HepG2 (cell line): ENCODE results near the gene MTF2. TPM values are rescaled to one million over a fixed set of nuclear protein-coding genes. Genes with fewer than 3 reads are reported as not detected.

Source experiments
- BRD4 ChIP-seq: sonication (generic); formaldehyde crosslinking; IDR thresholded peaks from 2 replicates; pipeline ENCODE4 v1.4.0; 2020; ENCODE audit warnings: missing genetic modification reagents
- CAMTA2 ChIP-seq: sonication (generic); formaldehyde crosslinking; IDR thresholded peaks from 2 replicates; pipeline ENCODE4 v1.4.0; 2020; ENCODE audit warnings: mild to moderate bottlenecking, missing genetic modification reagents, borderline replicate concordance
- CBX5 ChIP-seq: sonication (generic); formaldehyde crosslinking; IDR thresholded peaks from 2 replicates; pipeline ENCODE4 v1.4.0; 2020; ENCODE audit warnings: missing genetic modification reagents, borderline replicate concordance
- FOXK2 ChIP-seq: fragments of 450-650 bp; IDR thresholded peaks from 2 replicates; pipeline ENCODE4 v1.6.1; 2016
- HDAC6 ChIP-seq: fragments of 200-600 bp; sonication (generic); IDR thresholded peaks from 2 replicates; pipeline ENCODE4 v1.7.0; 2017; ENCODE audit warnings: mild to moderate bottlenecking, antibody characterized with exemption, low read length, low read depth
- REXO4 ChIP-seq: sonication (generic); formaldehyde crosslinking; IDR thresholded peaks from 2 replicates; pipeline ENCODE4 v1.8.0; 2022; ENCODE audit warnings: missing genetic modification reagents, mild to moderate bottlenecking, borderline replicate concordance
- SAFB2 ChIP-seq: sonication (generic); formaldehyde crosslinking; IDR thresholded peaks from 2 replicates; pipeline ENCODE4 v1.5.1; 2020; ENCODE audit warnings: missing genetic modification reagents, low read depth, mild to moderate bottlenecking, borderline replicate concordance
- SMC3 ChIP-seq: IDR thresholded peaks from 2 replicates; pipeline ENCODE4 v1.6.1; 2011; ENCODE audit warnings: low read length, improper control_type of control experiment
- SP1 ChIP-seq, 2 experiments: fragments of 450-650 bp in 1 of 2; sonication (generic) in 1 of 2; formaldehyde crosslinking in 1 of 2; IDR thresholded peaks; 2 replicates each; pipeline versions ENCODE4 v1.4.0 to v1.6.1; 2016 to 2020; ENCODE audit warnings: missing genetic modification reagents in 1 of 2
- TSC22D2 ChIP-seq: sonication (generic); formaldehyde crosslinking; IDR thresholded peaks from 2 replicates; pipeline ENCODE4 v1.5.1; 2020; ENCODE audit warnings: missing genetic modification reagents, mild to moderate bottlenecking, borderline replicate concordance
- ZNF556 ChIP-seq: sonication (generic); formaldehyde crosslinking; IDR thresholded peaks from 2 replicates; pipeline ENCODE4 v1.4.0; 2020; ENCODE audit warnings: mild to moderate bottlenecking, missing genetic modification reagents, borderline replicate concordance
- ZNF589 ChIP-seq: sonication (generic); formaldehyde crosslinking; conservative IDR thresholded peaks from 2 replicates; pipeline ENCODE4 v1.8.0; 2022; ENCODE audit warnings: mild to moderate bottlenecking, moderate library complexity, missing genetic modification reagents
- polyA plus RNA-seq, 8 experiments: library from polyadenylated mRNA; depleted of rRNA in 3 of 8; stranded (reverse) in 7 of 8; unstranded in 1 of 8; fragments of >200 nt; fragmentation: Illumina TruSeq in 4 of 8; extraction: Trizol in 4 of 8; gene quantifications; 2 replicates each; pipeline versions ENCODE4 v1.2.1 to v1.2.3, GENCODE V29; 2011 to 2016; ENCODE audit warnings: low read depth in 4 of 8, missing spikeins in 1 of 8, mixed read lengths in 1 of 8; ENCODE audit not compliant: insufficient read depth in 1 of 8
- total RNA-seq, 5 experiments: library from RNA; depleted of rRNA; stranded (reverse); fragments of >200 nt; fragmentation: Illumina TruSeq; extraction: Trizol; gene quantifications; 2 replicates each; pipeline ENCODE4 v1.2.3, GENCODE V29; 2016; ENCODE audit warnings: low read depth in 1 of 5
- TF ChIP-seq, protein P1 (sequence below): sonication (generic); formaldehyde crosslinking; IDR thresholded peaks from 2 replicates; pipeline ENCODE4 v1.9.0; 2021; ENCODE audit warnings: missing genetic modification reagents, borderline replicate concordance
- TF ChIP-seq, protein P2 (sequence below): sonication (generic); formaldehyde crosslinking; IDR thresholded peaks from 2 replicates; pipeline ENCODE4 v1.5.0; 2020; ENCODE audit warnings: mild to moderate bottlenecking, missing genetic modification reagents
- TF ChIP-seq, protein P3 (sequence below): IDR thresholded peaks from 2 replicates; pipeline ENCODE4 v1.6.1; 2012; ENCODE audit warnings: inconsistent platforms
- TF ChIP-seq, protein P4 (sequence below): IDR thresholded peaks from 2 replicates; pipeline ENCODE4 v1.6.1; 2016; ENCODE audit warnings: low read depth, missing genetic modification reagents, missing compliant biosample characterization
- TF ChIP-seq, protein P5 (sequence below): sonication (generic); formaldehyde crosslinking; IDR thresholded peaks from 2 replicates; pipeline ENCODE4 v1.5.1; 2020; ENCODE audit warnings: mild to moderate bottlenecking, missing genetic modification reagents, moderate library complexity

Gene MTF2
- total and polyA plus RNA-seq, 2 of the 13 experiments (the other 11 are each of a cell fraction or from before 2014, with no cell fraction given) = 48.7 to 53.9 TPM

DNA sequence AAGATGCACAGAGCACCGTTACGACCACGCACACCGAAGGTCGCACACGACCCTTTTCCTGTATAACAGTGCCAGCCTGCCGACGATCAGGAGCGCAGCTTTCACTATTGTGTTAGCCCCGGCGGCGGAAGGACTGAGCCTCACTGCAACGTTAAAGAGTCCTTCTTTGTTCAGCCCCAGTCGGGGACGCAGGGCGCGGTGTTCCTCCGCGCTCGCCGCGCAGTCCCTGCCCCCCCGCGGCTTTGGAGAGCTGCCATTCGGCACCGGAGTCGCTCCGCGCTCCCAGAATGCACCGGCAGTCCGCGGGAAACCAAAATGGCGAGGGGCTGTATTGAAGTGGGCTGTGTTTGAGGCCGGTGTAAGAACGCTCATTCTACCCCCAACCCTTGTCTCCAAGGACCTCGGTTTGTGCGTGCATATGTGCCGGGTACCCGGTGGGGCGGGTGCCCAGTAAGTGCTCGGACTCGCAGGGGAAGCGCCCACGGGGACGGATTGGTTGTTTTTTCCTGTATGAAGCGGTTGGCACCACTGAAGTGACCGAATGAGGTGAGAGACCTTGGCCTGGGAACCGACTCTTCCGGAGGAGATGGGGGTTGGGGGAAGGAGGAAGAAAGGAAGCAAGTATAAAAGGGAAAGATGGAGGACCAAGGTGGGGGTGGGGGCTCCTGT is at the start of gene MTF2 (continued):
- TF ChIP-seq CBX5 (peak; percentile 98; the same call in 1 of the 2 replicates), SP1 (IDR thresholded peaks at IDR 0.05) (no peak), SP1 (CRISPR knock-in tag; IDR thresholded peaks at IDR 0.05) (peak; percentile 90), BRD4 (peak; percentile 100), CAMTA2 (0 out of 2 replicates have a peak, but pooled peaks have one; percentile 80), REXO4 (CRISPR knock-in tag) (peak; percentile 92), HDAC6 (no peak), FOXK2 (no peak), SMC3 (no peak), TSC22D2 (CRISPR knock-in tag) (peak; percentile 98; the same call in 1 of the 2 replicates), ZNF589 (peak; percentile 97), SAFB2 (CRISPR knock-in tag) (peak; percentile 86; the same call in 1 of the 2 replicates), ZNF556 (CRISPR knock-in tag) (peak; percentile 99)
- TF ChIP-seq, protein P1, sequence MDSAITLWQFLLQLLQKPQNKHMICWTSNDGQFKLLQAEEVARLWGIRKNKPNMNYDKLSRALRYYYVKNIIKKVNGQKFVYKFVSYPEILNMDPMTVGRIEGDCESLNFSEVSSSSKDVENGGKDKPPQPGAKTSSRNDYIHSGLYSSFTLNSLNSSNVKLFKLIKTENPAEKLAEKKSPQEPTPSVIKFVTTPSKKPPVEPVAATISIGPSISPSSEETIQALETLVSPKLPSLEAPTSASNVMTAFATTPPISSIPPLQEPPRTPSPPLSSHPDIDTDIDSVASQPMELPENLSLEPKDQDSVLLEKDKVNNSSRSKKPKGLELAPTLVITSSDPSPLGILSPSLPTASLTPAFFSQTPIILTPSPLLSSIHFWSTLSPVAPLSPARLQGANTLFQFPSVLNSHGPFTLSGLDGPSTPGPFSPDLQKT (CRISPR knock-in tag) = peak; percentile 86; the same call in 1 of the 2 replicates
- TF ChIP-seq, protein P2, sequence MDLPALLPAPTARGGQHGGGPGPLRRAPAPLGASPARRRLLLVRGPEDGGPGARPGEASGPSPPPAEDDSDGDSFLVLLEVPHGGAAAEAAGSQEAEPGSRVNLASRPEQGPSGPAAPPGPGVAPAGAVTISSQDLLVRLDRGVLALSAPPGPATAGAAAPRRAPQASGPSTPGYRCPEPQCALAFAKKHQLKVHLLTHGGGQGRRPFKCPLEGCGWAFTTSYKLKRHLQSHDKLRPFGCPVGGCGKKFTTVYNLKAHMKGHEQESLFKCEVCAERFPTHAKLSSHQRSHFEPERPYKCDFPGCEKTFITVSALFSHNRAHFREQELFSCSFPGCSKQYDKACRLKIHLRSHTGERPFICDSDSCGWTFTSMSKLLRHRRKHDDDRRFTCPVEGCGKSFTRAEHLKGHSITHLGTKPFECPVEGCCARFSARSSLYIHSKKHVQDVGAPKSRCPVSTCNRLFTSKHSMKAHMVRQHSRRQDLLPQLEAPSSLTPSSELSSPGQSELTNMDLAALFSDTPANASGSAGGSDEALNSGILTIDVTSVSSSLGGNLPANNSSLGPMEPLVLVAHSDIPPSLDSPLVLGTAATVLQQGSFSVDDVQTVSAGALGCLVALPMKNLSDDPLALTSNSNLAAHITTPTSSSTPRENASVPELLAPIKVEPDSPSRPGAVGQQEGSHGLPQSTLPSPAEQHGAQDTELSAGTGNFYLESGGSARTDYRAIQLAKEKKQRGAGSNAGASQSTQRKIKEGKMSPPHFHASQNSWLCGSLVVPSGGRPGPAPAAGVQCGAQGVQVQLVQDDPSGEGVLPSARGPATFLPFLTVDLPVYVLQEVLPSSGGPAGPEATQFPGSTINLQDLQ (CRISPR knock-in tag) = peak; percentile 96
- TF ChIP-seq, protein P3, sequence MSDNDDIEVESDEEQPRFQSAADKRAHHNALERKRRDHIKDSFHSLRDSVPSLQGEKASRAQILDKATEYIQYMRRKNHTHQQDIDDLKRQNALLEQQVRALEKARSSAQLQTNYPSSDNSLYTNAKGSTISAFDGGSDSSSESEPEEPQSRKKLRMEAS = peak; percentile 94
- TF ChIP-seq, protein P4, sequence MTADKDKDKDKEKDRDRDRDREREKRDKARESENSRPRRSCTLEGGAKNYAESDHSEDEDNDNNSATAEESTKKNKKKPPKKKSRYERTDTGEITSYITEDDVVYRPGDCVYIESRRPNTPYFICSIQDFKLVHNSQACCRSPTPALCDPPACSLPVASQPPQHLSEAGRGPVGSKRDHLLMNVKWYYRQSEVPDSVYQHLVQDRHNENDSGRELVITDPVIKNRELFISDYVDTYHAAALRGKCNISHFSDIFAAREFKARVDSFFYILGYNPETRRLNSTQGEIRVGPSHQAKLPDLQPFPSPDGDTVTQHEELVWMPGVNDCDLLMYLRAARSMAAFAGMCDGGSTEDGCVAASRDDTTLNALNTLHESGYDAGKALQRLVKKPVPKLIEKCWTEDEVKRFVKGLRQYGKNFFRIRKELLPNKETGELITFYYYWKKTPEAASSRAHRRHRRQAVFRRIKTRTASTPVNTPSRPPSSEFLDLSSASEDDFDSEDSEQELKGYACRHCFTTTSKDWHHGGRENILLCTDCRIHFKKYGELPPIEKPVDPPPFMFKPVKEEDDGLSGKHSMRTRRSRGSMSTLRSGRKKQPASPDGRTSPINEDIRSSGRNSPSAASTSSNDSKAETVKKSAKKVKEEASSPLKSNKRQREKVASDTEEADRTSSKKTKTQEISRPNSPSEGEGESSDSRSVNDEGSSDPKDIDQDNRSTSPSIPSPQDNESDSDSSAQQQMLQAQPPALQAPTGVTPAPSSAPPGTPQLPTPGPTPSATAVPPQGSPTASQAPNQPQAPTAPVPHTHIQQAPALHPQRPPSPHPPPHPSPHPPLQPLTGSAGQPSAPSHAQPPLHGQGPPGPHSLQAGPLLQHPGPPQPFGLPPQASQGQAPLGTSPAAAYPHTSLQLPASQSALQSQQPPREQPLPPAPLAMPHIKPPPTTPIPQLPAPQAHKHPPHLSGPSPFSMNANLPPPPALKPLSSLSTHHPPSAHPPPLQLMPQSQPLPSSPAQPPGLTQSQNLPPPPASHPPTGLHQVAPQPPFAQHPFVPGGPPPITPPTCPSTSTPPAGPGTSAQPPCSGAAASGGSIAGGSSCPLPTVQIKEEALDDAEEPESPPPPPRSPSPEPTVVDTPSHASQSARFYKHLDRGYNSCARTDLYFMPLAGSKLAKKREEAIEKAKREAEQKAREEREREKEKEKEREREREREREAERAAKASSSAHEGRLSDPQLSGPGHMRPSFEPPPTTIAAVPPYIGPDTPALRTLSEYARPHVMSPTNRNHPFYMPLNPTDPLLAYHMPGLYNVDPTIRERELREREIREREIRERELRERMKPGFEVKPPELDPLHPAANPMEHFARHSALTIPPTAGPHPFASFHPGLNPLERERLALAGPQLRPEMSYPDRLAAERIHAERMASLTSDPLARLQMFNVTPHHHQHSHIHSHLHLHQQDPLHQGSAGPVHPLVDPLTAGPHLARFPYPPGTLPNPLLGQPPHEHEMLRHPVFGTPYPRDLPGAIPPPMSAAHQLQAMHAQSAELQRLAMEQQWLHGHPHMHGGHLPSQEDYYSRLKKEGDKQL = peak; percentile 75
- TF ChIP-seq, protein P5, sequence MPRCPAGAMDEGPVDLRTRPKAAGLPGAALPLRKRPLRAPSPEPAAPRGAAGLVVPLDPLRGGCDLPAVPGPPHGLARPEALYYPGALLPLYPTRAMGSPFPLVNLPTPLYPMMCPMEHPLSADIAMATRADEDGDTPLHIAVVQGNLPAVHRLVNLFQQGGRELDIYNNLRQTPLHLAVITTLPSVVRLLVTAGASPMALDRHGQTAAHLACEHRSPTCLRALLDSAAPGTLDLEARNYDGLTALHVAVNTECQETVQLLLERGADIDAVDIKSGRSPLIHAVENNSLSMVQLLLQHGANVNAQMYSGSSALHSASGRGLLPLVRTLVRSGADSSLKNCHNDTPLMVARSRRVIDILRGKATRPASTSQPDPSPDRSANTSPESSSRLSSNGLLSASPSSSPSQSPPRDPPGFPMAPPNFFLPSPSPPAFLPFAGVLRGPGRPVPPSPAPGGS (CRISPR knock-in tag) = peak; percentile 90
